HG02623 (cell line): Measurements from ENCODE around the gene TFIP11.

Experiments
- ATAC-seq: cut with Tn5 transposase; IDR thresholded peaks from one replicate; pipeline ENCODE4 v1.9.1; 2021; ENCODE audit warnings: moderate library complexity; ENCODE audit not compliant: unreplicated experiment

TFIP11 gene

DNA sequence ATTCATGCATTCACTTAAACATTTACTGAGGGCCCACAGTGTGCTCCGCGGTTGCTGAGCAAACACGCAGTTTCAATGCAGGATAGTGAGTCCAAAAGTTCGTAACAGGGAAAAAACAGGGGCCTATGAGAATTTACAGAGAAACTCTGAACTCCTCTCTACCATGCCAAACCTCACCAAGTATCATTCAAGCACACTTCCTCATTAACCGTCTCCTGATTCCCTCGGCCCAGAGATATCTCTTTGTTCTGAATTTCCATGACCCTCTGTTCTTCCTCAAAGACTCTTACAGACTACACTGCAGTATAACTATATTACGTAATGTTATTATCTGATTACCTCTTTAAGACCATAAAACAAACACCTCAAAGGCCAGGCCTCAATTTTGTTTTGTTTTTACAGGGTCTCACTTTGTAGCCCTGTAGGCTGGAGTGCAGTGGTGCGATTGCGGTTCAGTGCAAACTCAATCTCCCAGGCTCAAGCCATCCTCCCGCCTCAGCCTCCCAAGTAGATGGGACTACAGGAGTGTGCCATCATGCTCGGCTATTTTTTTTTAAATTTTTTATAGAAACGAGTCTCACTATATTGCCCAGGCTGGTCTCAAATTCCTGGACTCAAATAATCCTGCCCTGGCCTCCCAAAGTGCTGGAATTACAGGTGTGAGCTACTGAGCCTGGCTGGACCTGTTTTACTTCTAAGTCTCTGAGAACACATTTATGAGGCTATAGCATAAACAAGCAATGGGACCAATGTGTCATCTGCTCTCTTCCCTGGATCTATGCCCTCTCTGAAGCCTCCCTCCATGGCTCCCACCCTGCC, 32.3 kb downstream of the TFIP11 start:
- ATAC-seq = no peak

DNA sequence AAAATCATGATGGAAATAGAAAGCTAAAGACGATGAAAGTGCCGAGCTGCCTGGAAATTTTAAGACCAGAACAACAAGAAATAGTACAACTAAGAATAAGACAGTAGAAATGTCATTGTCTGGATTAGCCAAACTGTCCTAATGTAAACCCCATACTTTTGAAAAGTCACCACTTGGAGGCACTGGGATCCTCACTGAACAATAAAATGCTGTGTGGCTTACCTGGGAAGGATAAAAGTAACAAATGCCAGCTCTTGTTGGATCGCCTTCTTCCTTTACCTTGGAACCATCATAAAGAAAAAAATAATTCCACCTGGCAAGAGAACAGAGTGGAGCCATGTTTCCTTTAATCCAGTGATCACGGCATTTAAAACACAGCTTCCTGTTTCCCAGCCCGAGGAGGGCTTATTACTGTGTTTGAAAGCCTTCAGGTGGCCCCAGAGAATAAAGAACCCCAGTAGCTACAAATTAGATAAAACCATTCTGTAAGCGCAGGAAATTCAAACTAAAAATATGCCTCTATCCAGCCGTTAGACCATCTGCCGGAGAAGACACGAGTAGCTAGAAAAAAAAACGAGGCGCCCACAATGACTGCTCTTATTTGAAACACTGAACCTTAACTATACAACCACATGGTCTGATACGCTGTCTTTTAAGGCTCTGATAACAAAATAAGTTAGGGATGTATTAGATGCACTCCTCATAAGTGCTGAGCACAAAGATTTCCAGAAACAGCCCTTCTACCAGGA, 33.1 kb downstream of the TFIP11 start:
- ATAC-seq = no peak

- ATAC-seq = no peak
These were observed 34.9 kb downstream of the TFIP11 start for GRCh38 chr22:26477341-26477731.

- ATAC-seq = no peak
These were observed 35.5 kb downstream of the TFIP11 start for GRCh38 chr22:26476705-26477340.

- ATAC-seq = no peak
These were observed 37.6 kb downstream of the TFIP11 start for GRCh38 chr22:26474682-26475081.

DNA sequence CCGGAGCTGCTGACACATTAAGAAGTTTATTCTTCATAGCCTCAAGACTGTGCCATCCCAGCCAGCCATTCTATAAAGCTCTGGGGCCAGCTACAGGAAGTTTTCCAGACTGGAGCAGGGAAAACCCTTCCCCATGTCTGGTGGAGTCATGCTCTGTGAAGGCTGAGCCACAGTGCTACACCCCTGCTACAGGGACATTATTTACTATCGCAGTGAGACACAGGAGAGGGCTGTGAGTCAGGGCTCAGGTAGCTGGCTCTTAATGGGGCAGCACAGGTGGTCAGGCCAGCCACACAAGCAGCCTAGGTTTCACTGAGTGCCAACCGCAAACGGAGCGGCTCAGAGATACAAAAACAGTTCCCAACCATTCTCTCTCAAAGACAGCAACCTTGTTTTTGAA, 40.8 kb downstream of the TFIP11 start:
- ATAC-seq = no peak

DNA sequence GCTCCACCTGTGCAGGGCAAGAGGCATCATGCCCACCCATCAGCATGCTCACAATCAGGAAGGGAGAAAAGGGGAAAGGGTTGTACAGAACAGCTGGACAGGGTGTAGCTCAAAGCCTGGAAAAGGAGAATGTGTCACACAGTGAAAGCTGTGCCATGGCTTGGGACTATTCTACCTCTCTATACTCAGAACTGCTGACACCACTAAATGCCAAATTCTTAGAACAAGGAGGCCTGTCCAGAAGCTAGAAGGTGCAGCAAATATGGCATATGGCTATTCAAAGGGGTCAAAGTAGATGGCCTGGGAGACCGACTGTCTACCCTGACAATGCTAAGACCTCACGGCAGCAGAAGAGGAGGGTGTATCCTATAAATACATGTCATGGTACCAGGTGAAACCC, 41.5 kb downstream of the TFIP11 start:
- no peak for ATAC-seq

DNA sequence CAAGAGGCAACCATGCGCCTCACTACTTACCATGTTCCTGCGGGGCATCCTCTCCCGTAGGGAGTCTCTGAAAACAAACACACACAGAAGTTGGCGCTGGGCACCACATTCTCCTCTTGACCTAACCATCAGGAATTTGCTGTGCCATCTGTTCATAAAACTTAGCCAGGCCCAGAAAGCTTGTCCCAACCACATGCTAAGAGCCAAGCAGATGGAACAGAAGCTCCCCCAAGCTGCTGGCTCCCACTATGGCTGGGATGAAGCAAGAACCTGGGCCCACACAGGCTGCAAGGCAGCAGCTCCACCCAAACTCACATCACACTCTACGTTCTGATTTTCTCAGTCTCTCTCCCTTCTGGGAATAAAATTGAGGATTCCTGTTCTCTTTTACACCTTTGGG, 46.1 kb downstream of the TFIP11 start:
- no peak for ATAC-seq

DNA sequence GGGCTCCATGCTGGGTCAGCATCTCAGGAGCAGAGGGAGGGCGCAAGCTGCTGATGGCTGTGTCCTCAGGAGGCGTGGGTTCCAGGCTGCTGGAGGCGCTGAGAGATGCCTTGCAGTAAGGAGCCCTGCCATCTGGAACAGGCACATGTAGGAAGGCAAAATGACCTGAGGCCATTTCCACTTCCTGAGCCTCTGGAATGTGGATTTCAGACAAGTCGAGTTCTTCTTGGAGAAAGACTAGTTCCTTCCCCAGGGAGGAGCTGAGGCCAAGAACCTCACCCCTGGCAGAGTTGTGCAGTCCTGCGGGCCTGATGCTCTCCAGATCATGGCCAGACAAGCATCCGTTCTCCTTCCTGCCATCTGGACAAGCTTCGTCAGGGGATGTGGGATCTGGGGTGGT, 48.0 kb downstream of the TFIP11 start:
- ATAC-seq = no peak

GRCh38 chr22:26463688-26464087, 48.6 kb downstream of the TFIP11 start:
- no peak for ATAC-seq

- ATAC-seq = no peak
These were observed 49.1 kb downstream of the TFIP11 start for GRCh38 chr22:26463101-26463661.

- ATAC-seq = no peak
These were observed 49.6 kb downstream of the TFIP11 start for GRCh38 chr22:26462641-26463040.

DNA sequence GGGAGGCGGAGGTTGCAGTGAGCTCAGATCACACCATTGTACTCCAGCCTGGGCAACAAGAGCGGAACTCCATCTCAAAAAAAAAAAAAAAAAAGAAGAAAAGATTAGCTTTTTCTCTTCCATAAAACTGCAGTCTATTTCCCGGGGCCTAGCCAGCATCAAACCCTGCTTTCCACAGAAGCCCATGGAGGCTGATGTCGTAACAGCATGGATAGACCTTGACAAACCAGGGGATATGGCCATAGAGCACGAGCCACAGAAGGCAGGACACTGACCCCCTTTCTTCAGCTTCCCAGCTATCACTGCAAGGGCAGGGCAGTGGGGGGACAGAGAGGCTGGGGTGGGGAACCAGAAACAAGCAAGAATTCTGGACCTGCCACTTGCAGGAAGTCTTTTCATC, 50.2 kb downstream of the TFIP11 start:
- ATAC-seq = no peak

GRCh38 chr22:26461188-26461810, 51.0 kb downstream of the TFIP11 start:
- no peak for ATAC-seq

DNA sequence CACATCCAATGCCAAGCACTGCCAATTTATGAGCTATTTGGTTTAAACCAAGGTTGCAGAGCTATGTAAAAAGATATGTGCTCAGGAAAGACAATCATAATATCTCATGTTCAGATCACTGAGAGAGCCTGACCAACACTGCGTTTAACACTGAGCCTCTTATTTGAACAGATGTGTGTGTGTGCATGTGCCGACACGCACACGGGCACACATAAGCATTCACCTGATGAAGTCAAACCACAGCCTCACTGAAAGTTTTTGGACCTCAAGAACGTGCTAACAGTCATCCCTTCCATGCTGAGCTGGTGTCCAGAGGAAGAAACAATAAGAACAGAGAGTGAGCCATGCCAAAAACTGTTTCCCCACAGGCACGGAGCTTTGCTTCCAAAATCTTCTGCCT, 52.1 kb downstream of the TFIP11 start:
- no peak for ATAC-seq

- no peak for ATAC-seq
These were observed 54.5 kb downstream of the TFIP11 start for GRCh38 chr22:26457661-26458272.

GRCh38 chr22:26453812-26454500, 58.3 kb downstream of the TFIP11 start:
- ATAC-seq = no peak

DNA sequence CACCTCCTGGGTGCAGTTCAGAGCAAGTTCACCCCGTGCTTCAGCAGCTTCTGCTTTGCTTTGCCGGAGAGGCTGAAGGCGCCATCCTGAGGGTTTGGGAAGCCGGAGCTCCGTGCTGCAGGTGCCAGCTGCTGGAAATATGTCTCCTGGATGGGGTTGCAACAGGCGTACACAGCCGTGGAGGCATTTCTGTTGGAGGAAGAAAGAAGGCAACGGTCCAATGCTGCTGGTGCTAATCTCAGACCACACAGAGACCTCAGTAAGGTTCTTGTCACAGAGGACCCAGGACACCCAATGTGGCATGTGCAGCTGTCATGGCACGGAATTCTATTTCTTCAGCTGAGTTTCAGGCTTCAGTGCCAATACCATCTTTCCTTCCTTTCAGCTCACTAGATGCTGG, 59.1 kb downstream of the TFIP11 start:
- ATAC-seq = no peak

DNA sequence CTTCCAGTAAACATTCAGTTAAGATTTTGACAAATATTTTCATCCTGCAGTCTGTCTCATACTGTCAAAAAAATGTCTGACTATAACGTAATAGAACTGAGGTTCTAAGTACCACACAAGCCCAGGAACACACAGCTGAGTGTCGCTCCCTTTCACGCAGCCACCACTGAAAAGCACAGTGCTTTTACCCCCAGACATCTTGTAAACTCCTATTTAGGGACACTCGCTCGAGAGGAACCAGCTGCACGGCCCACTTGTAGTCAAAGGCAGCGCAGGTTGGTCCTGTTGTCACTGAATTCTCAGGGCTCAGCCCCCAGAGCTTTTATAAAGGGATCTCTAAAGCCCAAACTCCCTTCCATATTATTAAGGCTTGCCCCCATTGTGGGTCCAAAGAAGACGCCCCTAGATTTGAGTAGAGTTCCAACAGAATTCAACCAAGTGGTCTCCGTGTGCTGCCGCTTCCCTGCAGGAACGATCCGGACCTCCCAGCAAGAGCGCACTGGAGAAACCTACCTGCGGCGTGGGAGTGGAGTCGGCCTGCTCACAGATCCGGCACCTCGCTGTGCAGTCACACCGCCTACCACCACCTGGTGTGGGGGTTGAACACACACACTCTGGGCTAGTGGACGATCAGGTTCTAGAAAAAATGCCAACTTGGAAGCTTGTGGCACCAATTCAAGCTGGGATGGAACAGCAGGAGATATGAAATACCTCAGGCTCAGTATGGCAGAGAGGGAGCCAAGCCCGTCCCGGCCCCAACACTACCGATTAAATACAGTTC, 59.8 kb downstream of the TFIP11 start:
- no peak for ATAC-seq
